Vagina (tissue), 2 donors: ENCODE results near the gene AJM1.

Experiments used
- CTCF ChIP-seq, 3 experiments: fragments of 450-650 bp in 2 of 3; fragments of 200-600 bp in 1 of 3; sonication (generic) in 1 of 3; IDR thresholded peaks; one replicate each; pipeline ENCODE4 v1.5.1; 2017 to 2019; ENCODE audit warnings: antibody characterized with exemption in 3 of 3, mild to moderate bottlenecking in 2 of 3, moderate library complexity in 2 of 3
- POLR2A ChIP-seq, 2 donors: fragments of 450-650 bp; IDR thresholded peaks; one replicate each; pipeline ENCODE4 v1.6.1; 2017; ENCODE audit warnings: antibody characterized with exemption in 2 of 2, mild to moderate bottlenecking in 2 of 2, moderate library complexity in 2 of 2

GRCh38 chr9:136824496-136825225, 17.6 kb upstream of the AJM1 start:
- no peak for TF ChIP-seq POLR2A (IDR thresholded peaks at IDR 0.05)
- no peak for TF ChIP-seq CTCF (IDR thresholded peaks at IDR 0.05)
